Measurements from ENCODE around the gene TP53I13. TPM values are rescaled to one million over a fixed set of nuclear protein-coding genes. Genes with fewer than 3 reads are reported as not detected.

Gene TP53I13
- total RNA-seq, 4 donors from 2014 or later, result 86.6 to 204 (median 139) TPM

DNA sequence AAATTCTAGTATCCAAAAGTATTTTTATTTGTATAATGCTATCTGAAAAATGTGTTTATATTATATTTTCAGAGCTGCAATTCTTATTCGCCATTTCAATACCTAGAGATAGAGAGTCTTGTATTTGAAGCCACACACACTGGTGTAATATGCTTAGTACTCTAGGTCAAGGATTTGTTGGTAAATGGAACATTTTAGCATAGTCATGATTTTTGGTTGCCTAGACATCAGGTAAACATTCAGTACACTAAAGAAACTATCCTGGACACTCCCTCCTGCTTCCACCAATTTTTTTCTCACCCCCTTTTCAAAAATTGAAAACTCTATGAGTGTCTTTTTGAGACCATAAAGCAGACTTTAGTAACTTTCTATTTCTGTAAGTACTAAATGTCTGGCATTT lies 22.4 kb upstream of the TP53I13 start:
- H3K4me1 ChIP-seq, result no peaks in the 10 kb centered on the region
- H3K4me3 ChIP-seq, result no peak overlapping the region
- peaks cover 0 to 31% (median 6%) of the 10 kb centered on the region in 3 donors for H3K36me3 ChIP-seq
- no peak for TF ChIP-seq CTCF (IDR thresholded peaks at IDR 0.05)
- no peak for TF ChIP-seq POLR2A (IDR thresholded peaks at IDR 0.05)
- no peak for DNase-seq
- H3K27ac ChIP-seq, result no peak overlapping the region
- H3K27me3 ChIP-seq, result no peaks in the 10 kb centered on the region
- no peaks in the 10 kb centered on the region for H3K9me3 ChIP-seq

- H3K4me1 ChIP-seq, result no peaks in the 10 kb centered on the region
- H3K27me3 ChIP-seq, result no peaks in the 10 kb centered on the region
- H3K27ac ChIP-seq, result no peak overlapping the region
- H3K36me3 ChIP-seq, result peaks cover 0 to 23% (median 6%) of the 10 kb centered on the region in 3 donors
- no peak for TF ChIP-seq POLR2A (IDR thresholded peaks at IDR 0.05)
- no peak for TF ChIP-seq CTCF (IDR thresholded peaks at IDR 0.05)
- no peak overlapping the region for H3K4me3 ChIP-seq
- no peak for DNase-seq
- no peaks in the 10 kb centered on the region for H3K9me3 ChIP-seq
These were observed 21.7 kb upstream of the TP53I13 start for GRCh38 chr17:29546830-29547229.

DNA sequence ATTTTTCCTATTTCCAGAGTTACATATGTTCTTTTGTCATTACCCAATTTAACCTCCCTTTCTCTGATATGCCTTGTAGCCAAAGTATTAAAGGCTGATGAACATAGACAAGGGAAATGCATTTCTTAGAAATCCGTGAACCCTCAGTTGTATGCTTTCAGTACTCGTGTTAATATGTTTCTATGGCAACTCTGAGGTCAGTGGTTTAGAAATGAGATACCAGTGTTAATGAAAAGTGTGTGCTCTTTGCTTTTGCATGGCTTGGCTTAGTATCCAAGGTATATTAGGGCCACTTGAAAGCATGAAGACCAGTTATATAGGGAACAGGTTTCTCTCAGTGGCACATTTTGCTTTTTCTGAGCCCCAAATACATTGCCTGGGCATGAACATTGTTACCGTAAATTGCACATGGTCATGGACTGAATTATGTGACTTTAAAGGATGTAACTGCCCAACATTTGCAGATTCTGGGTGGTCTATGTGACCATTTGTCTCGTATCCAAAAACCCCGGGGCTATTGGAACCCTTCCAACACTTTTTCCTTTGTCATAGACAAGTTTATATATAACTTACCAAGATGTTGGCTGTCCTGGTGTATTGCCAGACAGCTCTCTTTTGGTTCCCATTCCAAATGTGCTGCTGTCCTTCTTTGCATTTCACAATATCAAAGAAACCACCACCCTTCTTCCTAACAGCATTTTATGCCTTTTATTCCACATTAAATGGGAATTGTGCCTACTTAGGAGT lies 19.2 kb upstream of the TP53I13 start:
- no peak for DNase-seq
- Histone ChIP-seq H3K4me1 (no peaks in the 10 kb centered on the region), H3K27ac (no peak overlapping the region)

DNA sequence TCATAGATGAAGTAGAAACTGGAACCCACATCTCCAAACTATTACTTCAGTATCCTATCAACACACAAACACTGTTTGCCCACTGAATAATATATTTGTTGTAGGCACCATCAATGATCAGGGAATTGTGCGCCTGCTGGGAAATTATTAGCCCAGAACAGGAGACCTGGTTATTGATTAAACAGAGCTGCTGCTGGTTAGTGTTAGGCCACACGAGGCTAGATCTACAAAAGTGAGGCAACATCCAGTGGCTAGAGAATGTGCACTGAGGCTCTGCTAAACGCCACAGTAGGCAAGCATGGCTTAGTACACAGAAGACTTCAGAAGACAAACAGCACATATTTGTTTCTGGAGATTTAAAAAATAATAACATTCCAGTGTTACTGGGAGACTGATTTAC lies 12.7 kb upstream of the TP53I13 start:
- Histone ChIP-seq H3K27ac (no peak overlapping the region), H3K36me3 (no peaks in the 10 kb centered on the region), H3K4me3 (no peak overlapping the region), H3K4me1 (peaks cover 0 to 16% (median 8%) of the 10 kb centered on the region in 4 donors), H3K27me3 (no peaks in the 10 kb centered on the region), H3K9me3 (no peaks in the 10 kb centered on the region)
- no peak for DNase-seq
- TF ChIP-seq POLR2A (IDR thresholded peaks at IDR 0.05) (no peak), CTCF (IDR thresholded peaks at IDR 0.05) (no peak)

More for the DNA sequence above, 19.2 kb upstream of the TP53I13 start:
- H3K36me3 ChIP-seq, result no peaks in the 10 kb centered on the region
- no peaks in the 10 kb centered on the region for H3K27me3 ChIP-seq
- no peaks in the 10 kb centered on the region for H3K9me3 ChIP-seq
- no peak for TF ChIP-seq CTCF (IDR thresholded peaks at IDR 0.05)
- no peak for TF ChIP-seq POLR2A (IDR thresholded peaks at IDR 0.05)
- no peak overlapping the region for H3K4me3 ChIP-seq

- DNase-seq, result no peak
- Histone ChIP-seq H3K4me1 (peaks cover 0 to 30% (median 11%) of the 10 kb centered on the region in 4 donors), H3K27ac (no peak overlapping the region), H3K27me3 (no peaks in the 10 kb centered on the region), H3K36me3 (peaks cover 0 to 4% (median 0%) of the 10 kb centered on the region in 3 donors), H3K4me3 (no peak overlapping the region), H3K9me3 (no peaks in the 10 kb centered on the region)
- TF ChIP-seq CTCF (IDR thresholded peaks at IDR 0.05), result no peak
- no peak for TF ChIP-seq POLR2A (IDR thresholded peaks at IDR 0.05)
These were observed 11.3 kb upstream of the TP53I13 start for GRCh38 chr17:29557085-29557738.

Measured in Peyer's patch (tissue), 4 donors.